Nucleus accumbens (tissue), 56 donors: ENCODE data around the gene AZU1.

Experiments used
- DNase-seq, 56 donors: peaks; one replicate each; lab custom pipeline; 2025; lab: John Stamatoyannopoulos, UW

The AZU1 gene, protein sequence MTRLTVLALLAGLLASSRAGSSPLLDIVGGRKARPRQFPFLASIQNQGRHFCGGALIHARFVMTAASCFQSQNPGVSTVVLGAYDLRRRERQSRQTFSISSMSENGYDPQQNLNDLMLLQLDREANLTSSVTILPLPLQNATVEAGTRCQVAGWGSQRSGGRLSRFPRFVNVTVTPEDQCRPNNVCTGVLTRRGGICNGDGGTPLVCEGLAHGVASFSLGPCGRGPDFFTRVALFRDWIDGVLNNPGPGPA

DNA sequence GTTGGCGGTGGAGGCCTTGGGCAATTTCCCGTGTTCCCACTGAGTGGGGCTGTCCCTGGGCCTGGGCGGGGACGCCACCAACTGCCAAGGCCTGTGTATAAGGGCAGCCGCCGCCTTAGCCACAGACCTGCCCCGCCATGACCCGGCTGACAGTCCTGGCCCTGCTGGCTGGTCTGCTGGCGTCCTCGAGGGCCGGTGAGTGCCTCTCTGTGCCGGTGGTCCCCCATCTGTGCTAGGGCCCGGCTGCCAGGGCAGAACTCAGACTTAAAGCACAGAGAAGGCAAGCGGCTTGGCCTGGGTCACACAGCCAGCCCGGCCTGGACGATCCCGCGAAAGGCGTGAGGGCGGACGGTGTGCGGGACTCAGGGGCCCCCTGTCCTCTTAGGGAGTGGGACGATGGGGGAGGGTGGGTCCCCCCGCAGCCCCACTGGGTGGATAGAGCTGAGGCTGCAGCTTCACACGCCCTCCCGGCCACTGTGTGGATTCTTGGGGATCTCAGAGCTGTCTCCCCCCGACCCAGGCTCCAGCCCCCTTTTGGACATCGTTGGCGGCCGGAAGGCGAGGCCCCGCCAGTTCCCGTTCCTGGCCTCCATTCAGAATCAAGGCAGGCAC, at the start of gene AZU1:
AZU1 (plus strand) TSS at position 128 of the 612 bp plus-strand sequence; CDS start at position 138, 10 bp downstream.
- DNase-seq: no peak

DNA sequence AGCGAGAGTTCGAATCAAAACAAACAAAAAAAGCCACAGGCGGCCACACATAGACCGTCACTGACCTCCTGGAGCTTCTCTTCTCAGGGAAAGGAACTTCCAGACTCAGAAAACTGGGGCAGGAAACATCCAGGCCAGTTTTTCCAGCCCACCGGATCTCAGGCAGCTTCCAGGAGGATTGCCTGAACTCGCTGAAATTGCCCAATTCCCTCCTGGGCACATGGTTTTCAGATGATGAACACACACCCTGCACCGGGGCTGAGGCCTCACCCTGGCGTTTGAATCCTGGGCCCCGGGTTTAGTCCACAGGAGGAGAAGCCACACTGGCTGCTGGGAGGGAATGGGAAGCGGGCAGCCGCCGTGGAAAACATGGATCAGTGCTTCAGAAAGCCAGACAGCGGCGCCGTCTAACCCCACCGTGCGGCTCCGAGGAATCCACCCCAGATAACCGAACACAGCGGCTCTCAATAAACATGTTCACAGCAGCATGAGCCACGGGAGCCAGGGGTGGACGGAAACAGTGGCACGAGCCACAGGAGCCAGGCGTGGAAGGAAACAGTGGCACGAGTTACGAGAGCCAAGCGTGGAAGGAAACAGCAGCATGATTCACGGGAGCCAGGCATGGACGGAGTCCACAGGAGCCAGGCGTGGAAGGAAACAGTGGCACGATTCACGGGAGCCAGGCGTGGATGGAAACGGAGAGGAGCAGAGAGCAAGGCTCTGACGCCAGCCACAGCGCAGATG, 48.6 kb upstream of the AZU1 start:
- DNase-seq: no peak

DNA sequence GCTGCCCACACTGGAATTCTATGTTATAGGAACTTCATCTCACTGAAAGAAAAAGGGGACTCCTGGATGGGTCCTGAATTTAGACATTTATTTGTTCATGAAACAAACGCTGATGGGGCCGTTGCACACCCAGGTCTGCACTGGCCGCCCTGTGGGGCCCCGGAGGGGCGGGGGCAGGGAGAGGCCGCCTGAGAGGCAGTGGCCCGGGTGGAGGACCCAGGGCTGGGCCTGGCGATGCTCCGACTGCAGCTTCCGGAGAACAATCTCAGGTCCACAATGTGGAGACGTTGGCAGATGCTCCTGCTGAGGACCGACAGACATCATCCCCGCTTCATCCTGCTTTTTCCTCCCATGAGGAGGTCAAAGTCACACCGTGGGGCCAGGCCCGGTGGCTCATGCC, 46.7 kb upstream of the AZU1 start:
- DNase-seq: no peak

DNA sequence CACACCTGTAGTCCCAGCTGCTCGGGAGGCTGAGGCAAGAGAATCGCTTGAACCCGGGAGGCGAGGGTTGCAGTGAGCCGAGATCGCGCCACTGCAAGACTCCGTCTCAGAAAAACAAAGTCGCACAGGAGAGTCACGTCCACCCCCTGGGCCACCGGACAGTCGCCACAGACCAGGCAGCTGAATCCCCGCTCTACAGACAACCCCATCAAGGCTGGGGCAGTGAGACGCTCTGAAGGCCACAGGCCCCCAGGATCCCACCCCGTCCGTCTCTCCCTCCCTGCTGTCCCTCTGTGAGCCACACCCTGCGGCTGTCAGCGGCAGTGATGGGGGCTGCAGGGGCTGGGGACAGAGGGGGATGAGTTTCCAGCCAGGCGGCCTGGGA, 45.8 kb upstream of the AZU1 start:
- DNase-seq: no peak

DNA sequence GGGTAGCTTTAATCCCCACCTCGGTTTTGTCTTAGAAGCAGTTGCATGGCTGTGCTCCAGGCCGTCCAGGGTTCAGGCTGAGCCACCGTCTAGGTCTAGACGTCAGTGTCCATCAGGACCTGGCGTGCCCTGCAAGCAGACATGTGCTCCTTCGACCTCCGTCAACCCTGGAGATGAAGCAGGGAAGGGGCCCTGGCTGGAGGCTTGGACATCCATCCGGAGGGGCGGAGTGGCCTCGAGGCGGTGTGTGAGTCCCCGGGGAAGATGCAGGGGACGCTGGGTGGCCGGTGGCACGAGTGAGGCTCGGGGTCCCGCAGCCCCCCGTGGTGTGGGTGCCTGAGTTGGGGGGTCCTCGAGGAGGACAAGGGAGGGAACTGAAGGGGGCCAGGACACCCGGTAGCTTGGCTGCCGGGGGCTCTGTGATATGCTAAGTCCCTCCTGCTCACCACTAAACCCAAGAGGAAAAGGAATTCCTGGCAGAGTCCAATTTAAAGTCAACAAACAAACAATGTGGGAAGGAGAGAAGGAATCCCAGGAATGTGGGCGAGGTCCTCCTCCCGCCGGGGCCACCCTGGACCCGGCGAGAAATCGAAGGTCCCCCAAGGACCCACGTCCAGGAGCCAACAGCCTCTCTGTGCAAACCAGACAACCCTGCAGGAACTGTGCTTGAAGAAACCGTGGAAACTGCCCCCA, 45.3 kb upstream of the AZU1 start:
- no peak for DNase-seq

DNA sequence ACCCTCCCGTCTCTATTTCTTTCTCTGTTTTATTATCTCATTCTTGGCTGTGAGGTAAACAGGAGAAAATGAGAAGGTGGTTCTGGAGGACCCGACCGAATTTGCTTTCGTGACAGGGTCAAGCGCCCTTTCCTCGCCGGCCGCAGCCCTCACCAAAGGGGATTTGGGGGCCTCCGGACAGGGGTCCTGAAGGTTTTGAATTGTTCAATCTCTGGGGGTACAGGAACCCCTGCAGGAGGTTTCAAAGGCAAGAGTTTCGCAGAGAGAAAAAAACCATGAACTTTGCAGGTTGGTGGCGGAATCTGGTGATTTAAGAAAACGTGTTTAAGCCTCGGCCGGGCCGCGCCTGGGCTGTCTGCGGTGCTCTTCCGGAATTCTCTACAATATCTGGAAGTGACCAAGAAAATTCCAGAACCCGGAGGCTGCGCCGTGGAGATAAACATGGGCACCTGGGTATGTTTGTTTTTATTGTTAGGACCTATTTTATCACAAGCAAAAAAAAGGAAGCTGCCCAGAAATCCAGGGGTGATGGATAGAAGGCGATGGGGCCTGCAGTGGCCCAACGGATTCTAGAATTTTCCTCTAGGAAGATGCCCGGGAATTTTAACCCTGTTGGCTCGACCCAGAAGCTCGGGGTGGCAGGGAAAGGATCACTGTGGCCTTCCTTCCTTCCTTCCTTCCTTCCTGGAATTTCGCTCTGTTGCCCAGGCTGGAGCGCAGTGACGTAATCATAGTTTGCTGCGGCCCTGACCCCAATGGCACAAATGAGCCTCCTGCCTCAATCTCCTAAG, 44.6 kb upstream of the AZU1 start:
- no peak for DNase-seq

DNA sequence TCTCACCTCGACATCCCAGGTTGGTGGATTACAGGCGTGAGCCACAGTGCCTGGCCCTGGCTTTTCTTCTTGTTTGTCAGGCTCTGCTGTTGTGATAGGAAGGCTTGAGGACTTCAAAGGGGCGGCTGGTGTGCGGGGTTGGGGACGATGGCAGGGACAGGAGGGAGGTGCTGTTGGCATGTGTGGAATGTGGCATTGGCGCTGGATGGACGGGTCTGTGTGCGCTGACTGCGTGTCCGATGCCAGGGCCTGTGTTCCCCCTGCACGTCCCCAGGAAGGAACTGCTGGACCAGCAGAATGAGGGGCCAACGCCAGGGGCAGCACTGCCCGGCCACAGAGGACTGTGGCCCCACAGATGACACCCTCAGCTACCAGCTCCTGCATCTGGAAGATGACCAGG, 43.1 kb upstream of the AZU1 start:
- DNase-seq: no peak

DNA sequence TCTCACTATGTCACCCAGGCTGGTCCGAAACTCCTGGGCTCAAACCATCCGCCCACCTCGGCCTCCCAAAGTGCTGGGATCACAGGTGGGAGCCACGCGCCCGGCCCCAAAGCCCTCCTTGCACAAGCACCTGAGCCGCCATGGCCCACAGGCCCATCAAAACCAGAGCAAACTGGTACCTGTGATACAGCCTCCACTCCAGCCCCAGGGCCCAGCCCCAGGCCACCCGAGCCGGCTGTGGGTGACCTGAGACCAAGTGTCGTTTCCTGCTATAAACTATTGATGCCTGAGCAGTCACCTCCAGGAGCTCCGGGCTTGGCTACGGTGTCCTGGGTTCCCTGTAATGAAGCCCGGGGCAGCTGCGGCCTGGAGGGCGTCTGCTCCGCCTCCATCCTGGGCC, 40.1 kb upstream of the AZU1 start:
- DNase-seq: no peak

DNA sequence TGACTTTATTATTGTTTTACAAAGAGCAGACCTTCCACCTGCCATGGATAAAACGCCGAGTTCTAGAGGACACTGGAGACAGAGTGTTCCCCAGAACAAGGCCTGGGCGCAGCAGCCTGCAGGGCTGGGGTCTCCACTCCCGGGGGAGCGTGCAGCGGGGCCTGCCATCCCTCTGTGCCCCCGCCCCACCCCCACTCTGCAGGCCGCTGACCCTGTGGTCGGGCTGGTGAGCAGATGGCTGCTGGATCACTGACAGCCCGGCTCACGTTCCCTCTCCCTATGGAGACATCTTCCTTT, 39.0 kb upstream of the AZU1 start:
- DNase-seq: no peak

DNA sequence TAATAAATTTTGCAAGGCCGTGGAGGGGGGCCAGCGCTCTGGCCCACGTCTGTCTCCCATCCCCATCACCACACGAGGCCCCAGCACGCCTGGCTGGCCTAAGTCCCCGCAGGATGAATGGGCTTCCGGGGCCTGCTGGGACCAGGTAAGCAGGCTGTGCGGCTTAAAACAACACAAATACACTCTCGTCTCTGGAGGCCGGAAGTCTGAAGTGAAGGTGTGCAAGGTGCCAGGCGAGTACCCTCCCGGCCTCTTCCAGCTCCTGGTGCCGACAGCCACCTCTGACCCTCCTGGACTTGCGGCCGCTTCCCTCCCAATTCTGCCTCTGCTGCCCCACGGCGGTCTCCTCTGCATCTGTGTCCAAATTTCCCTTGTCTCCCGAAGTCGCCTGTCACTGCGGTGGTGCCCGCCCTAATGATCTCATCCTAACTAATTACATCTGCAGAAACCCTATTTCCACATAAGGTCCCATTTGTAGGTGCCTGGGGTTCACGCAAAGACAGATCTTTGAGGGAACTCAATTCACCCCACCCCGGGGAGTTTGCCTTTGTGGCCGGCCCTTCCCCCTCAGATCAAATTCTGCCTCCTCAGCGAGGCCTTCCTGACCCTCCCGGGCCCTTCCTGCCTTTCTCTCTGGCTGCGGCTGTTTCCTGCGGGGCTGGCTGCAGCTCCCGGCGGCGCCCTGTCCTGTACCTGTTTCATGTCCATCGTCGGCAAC, 38.5 kb upstream of the AZU1 start:
- no peak for DNase-seq

DNA sequence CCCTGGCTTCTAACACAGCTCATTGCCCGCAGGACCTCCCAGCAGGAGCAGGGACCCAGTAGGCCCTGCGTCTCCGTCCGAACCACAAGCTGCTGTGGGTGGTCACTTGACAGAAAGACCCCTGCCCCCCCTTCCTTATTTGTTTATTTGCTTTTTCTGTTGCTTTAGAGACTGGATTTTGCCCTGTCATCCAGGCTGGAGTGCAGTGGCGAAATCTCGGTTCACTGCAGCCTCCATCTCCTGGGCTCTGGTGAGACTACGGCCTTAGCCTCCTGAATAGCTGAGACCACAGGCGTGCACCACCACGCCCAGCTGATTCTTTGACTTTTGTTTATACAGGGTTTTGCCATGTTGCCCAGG, 38.0 kb upstream of the AZU1 start:
- DNase-seq: no peak

DNA sequence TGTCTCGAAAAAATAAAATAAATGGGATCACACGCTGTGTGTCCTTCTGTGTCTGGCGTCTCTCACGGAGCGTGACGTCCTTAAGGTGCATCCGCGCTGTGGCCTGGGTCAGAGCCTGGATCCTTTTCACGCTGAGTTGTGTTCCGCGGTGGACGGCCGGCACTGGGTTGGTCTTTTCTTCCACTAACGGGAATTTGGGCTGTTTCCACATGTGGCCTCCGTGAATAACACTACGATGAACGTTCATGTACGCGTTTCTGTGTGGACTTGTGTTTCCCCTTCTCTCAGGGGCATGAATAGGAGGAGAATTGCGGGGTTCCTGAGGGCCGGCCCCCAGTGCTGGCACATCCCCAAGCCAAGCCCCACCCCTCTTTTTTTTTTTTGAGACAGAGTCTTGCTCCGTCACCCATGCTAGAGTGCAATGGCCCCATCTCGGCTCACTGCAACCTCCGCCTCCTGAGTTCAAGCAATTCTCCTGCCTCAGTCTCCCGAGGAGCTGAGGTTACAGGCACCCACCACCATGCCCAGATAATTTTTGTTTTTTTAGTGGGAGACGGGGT, 36.5 kb upstream of the AZU1 start:
- no peak for DNase-seq

DNA sequence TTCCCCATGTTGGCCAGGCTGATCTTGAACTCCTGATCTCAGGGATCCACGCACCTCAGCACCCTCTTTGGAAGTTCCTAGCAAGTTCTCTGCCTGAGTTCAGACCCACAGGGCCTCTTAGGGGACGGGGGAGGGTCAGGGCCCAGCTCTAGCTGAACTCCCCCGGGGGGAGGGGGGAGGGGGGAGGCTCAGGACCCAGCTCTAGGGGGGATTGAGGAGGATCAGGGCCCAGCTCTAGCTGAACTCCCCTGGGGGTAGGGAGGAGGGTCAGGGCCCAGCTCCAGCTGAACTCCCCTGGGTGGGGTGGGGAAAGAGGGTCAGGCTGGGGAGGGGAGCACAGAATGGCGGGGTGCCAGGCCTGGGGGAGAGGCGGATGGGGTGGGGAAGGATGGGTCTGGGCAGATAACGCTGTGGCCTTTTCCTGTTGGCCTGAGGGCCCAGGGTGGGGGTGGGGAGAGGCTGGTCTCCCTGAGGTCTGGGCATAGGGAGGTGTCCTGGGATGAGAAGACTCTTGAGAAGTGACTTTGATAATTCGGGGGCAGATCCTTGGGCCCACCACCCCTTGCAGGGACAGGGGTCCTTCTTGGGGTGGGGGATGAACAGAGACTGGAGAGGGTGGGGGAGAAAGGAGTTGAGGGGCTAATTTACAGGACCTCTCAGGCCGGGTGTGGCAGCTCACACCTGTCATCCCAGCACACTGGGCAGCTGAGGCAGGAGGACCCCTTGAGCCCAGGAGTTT, 35.9 kb upstream of the AZU1 start:
- DNase-seq: no peak

DNA sequence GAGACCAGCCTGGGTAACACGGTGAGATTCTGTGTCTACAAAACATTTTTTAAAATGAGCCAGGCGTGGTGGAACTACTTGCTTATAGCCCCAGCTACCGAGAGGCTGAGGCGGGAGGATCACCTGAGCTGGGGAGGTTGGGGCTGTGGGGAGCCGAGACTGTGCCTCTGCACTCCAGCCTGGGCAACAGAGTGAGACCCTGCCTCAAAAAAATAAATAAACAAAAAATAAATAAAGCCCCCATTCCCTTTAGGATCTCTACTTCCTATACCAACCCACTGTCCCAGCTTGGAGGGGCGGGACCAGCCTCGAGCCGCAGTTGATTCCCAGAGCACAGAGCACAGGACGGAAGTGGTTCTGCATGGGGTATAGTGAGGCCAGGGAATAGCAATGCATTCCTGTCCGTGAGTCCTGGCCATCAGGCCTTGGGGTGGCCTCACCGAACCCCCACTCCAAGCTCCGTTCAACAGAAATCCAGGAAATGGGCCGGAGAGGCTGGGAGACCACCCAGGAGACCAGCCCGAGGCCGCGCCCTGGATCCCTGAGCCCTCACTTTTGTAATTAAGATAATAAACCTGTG, 35.2 kb upstream of the AZU1 start:
- DNase-seq: no peak

DNA sequence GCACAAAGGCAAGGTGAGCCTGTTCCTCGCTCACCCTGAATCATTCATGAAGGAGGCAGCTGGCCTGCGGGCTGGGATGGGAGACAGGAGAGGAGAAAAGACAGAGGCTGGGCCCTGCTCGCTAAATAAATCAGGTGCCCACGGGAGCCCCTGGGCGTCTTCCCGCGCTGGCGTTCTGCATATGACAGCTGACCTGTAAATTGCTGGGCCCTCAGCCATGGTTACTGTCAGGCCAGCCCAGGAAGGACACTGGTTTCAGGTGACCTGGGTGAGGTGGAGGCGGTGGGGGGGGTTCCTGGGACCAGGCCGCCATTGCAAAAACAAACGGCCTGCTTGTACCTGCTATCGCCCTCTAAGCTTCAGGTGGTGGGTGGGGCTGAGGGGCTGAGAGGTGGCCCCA, 33.8 kb upstream of the AZU1 start:
- DNase-seq: no peak

DNA sequence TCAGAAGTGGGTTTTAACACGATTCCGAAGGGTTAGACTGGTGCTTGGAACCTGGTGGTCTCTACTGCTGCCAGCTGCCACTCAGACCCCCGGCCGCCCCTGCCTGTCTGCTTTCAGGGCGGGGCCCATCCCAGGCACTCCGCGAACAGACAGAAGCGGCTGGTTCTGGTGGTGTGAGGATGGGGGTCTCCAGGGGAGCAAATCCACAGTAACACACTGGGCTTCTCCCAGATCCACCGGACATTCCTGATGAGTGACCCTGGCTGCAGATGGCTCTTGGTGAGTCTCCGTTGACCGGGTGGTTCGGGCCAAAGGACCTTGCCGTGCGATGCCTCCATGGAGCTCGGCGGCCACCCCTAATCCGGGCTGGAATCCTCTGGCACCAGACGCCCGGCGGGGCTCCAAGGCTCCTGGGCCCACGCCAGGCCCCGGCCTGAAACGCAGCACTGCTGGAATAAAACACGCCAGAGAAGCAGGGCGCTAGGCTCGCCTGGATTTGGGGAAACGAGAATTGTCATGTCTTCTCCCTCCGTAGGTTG, 32.5 kb upstream of the AZU1 start:
- DNase-seq: peak in 6 of 56 donors; percentile 12 to 62 (median 27)

DNA sequence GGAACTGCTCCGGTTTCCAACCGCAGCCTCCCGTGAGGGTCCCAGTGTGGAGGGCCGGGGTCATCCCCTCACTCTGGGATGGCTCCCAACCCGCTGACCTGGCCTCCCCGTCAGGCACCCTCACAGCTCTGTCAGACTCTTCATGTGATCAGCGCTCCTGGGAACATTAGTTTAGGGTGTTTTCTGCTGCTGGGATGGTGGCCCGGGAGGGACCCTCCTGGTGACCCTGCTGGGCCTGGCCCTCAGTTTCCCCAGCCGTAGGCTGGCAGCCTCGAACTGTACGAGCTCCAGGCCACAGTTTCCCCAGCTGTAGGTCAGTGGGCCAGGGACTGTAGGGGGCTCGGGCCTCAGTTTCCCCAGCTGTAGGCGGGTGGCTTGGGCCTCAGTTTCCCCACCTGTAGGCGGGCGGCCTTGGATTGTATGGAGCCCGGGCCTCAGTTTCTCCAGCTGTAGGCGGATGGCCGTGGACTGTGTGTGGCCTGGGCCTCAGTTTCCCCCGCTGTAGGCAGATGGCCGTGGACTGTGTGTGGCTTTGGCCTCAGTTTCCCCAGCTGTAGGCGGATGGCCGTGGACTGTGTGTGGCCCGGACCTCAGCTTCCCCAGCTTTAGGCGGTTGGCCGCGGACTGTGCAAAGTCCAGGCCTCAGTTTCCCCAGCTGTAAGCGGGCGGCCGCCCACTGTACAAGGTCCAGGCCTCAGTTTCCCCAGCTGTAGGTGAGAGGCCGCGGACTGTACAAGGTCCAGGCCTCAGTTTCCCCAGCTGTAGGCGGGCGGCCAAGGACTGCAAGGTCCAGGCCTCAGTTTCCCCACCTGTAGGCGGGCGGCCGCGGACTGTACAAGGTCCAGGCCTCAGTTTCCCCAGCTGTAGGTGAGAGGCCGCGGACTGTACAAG, 31.7 kb upstream of the AZU1 start:
- no peak for DNase-seq
